Astrocyte of the hippocampus (primary cell): ENCODE results near the gene FAM210B.
A peak's percentile ranks its signal among the peaks of the same experiment; 100 is the strongest.
"Not testable (repeated sequence)": the region's sequence is repeated elsewhere in the genome, so short reads cannot be mapped to it uniquely, and the experiment has no call there.

Experiments used
- DNase-seq: peaks from one replicate; pipeline ENCODE4 v3.0.0; 2011; ENCODE audit warnings: low read depth, low spot score

Gene FAM210B, protein sequence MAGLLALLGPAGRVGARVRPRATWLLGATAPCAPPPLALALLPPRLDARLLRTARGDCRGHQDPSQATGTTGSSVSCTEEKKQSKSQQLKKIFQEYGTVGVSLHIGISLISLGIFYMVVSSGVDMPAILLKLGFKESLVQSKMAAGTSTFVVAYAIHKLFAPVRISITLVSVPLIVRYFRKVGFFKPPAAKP

DNA sequence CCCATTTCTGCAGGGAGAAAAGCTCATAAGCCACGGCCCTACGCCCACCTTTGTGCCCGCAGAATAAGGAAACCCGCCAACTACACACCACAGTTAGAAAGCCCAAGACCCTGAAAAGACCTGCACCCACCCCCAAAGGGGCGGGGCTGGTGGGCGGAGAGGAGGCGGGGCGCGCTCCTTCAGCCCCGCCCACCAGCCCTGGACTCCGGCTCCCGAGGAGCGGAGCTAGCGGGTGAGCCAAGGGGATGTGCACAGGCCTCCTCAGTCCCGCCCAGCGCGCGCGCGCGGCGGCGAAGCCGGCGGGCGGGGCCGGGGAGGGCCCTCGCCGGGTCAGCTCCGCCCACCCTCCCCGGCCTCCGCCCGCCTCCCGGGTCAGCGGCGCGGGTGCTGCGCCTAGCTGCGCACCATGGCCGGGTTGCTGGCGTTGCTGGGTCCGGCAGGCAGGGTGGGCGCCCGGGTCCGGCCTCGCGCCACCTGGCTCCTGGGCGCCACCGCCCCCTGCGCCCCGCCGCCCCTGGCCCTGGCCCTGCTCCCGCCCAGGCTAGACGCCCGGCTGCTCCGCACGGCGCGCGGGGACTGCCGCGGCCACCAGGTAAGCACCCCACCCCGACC, at the start of gene FAM210B:
Gene FAM210B, plus strand, starts transcription at position 375 of the 612 bp plus-strand sequence. Its CDS starts 32 bp downstream, at position 407.
- DNase-seq, result peak; percentile 97

DNA sequence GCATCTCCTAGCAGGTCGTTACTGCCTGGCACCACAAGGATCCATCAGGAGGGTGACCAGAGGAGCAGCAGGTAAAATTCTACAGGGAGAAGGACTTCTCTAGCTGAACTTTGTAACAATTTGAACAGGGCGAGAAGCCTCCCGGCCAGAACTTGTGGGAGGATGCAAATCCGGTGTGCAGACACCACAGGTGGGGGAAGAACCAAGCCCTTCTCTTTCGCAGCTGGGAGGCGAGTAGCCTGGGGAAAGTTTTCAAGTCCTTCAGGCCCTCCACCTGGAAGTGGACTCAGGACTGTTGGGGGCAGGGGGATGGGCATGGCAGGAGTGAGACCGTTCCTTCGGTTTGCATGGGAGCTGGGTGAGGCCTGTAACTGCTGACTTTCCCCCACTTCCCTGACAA, 42.7 kb upstream of the FAM210B start:
- DNase-seq, result no peak

DNA sequence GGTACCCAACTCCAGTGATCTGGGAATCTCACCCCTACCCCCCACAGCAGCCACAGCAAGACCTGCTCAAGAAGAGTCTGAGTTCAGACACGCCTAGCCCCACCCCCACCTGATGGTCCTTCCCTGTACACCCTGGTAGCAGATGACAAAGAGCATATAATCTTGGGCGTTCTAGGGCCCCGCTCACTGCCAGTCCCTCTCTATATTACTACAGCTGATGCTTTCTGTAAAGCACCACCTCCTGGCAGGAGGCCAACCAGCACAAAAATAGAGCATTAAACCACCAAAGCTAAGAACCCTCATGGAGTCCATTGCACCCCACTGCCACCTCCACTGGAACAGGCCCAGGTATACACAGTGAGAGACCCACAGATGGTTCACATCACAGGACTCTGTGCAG, 42.3 kb upstream of the FAM210B start:
- DNase-seq, result no peak

DNA sequence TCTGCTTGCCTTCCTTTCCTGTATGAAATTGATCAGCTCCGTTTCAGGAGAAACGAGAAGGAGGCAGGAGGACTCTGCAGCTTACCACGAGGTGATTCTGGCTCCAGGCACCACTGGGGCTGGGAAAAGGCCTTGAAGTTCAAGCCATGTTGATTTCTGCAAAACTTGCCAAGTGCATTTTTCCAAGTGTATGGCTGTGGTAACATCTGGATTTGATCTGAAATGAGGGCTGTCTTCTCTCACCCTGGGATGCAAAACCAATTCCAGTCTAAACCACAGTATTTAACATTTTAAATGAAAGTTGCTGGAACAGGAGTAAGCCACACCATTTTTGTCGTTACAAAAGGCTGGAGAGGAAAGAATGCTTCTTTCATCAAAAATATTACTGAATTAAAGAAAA, 36.1 kb upstream of the FAM210B start:
- DNase-seq, result no peak

DNA sequence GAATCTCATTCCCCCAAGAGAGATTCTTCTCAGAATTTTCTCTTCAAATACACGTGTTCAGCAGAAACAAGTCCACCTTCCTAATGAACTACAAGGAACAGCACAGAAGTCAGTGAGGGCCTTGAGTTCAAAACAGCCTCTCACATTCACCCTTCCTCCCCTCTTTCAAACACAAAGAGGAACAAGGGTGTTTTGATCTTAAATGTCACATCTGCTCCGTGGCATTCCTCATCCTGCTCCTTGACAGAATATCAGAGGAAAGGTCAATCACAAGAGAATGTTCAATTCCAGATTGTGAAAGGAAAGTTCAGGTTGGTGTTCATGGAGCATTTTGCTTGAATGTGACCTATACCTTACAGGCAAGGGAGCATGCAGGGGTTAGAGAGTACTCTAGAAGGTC, 35.6 kb upstream of the FAM210B start:
- no peak for DNase-seq

DNA sequence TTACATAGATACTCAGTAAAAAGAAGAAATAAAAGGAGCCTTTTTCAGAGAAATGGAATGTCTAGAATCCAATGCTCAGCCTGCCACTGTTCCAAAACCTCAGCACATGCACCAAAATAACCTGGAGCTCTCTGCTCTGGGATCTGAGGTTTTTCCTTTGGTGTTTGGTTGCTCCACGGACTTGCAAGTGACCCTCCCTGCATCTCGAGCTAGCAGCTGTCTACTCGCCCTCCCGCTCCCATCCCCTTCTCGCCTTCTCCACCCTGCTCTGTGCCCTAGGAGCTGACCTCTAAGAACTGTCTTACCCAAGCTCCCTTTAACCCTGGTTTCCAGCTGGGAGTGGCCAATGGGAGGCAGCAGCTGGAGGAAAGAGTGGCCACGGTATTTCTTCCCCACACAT, 35.1 kb upstream of the FAM210B start:
- DNase-seq, result no peak

DNA sequence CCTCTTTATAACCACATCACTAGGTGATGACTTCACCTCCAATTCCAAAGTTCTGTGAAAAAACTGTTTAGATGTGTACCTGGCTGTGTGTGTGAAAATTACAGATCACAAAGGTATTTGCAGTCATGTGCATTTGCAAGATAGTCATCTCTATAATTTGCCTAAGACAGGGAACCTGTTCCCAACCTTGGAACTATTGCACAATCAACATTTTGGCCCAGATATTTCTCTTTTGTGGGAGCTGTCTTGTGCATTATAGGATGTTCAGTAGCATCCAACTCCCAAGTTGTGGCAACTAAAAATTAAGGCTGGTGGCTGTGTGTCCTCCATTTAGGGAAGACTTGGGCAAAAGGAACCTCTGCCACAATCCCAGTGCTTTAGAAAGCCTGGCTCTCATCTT, 34.0 kb upstream of the FAM210B start:
- no peak for DNase-seq

DNA sequence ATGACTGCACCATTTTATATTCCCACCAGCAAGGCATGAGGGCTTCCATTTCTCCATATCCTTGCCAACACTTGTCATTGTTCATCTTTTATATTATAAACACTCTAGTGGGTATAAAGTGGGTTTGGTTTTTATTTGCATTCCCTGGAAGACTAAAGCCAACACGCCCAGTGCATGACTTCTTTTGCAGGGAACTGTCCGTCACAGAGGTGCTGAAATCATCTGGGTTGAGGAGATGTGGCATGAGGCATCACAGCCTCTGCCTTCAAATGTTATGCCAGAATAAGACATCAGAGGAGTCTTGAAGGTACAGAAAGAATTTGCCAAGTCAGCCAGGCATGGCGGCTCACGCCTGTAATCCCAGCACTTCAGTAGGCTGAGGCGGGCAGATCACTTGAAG, 29.9 kb upstream of the FAM210B start:
- peak; percentile 62 for DNase-seq

DNA sequence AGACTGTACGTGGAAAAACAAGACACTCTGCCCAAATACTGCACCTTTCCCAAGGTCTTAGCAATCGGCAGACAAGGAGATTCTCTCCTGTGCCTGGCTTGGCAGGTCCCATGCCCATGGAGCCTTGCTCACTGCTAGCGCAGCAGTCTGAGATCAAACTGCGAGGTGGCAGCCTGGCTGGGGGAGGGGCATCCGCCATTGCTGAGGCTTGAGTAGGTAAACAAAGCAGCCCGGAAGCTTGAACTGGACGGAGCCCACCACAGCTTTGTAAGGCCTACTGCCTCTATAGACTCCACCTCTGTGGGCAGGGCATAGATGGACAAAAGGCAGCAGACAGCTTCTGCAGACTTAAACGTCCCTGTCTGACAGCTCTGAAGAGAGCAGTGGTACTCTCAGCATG, 22.1 kb upstream of the FAM210B start:
- not testable (repeated sequence) for DNase-seq

DNA sequence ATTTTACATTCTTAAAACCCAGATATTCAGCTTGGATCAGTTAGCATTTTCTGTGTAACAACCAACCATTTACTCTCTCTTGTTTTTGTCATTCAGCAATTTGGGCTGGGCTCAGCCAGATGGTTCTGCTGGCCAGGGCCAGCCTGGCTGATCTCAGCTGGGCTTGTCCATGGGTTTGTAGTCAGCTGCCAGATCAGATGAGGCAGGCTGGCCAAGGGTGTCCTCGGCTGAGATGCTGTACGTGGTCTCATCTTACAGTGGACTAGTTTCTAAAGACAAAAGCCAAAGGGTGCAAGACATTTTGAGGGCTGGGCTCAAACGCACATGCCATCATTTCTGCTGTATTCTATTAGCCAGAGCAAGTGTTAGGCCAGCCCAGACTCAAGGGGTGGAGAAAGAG, 16.0 kb upstream of the FAM210B start:
- no peak for DNase-seq

DNA sequence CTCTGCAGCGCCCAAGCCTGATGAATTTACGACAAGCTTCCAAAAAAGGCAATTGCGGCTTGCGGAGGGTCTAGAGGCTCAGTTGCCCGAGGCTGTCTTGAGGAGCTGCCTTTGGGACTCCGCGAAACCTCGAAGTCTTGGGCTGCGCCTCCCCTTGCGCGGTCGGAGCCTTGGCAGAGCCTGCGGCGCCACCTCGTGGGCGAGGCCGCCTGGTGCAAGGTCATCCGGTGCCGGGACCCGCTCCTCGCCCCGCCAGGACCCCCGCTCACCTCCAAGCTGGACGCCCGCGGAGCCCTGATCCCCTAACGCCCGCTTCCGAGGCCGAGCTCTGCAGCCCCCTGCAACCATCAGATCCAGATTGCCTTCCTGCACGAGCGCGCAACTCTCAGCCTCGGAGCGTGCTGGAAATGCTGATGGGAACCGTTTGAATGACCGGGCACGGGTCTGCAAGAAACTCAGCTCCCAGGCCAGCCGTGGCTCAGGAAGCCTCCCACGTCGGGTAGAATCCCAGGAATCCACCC, 14.9 kb upstream of the FAM210B start:
- peak; percentile 71 for DNase-seq

DNA sequence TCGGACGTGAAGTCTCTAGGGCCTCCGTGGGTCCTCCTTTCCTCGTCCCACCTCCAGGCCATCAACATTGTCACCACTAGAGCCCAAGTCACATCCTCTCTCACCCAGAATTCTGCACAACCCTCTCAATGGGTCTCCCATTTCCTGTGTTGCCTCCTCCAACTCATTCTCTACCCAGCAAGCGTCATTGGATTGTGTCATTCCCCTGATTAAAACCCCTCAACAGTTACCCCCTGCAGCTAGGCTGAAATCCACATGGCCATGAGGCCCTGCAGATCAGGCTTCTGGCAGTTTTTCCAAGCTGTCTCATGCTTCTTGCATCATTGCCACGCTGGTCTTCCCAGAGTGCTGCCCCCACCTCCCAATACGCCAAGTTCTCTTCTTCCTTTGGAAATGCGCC, 12.9 kb upstream of the FAM210B start:
- DNase-seq, result no peak

DNA sequence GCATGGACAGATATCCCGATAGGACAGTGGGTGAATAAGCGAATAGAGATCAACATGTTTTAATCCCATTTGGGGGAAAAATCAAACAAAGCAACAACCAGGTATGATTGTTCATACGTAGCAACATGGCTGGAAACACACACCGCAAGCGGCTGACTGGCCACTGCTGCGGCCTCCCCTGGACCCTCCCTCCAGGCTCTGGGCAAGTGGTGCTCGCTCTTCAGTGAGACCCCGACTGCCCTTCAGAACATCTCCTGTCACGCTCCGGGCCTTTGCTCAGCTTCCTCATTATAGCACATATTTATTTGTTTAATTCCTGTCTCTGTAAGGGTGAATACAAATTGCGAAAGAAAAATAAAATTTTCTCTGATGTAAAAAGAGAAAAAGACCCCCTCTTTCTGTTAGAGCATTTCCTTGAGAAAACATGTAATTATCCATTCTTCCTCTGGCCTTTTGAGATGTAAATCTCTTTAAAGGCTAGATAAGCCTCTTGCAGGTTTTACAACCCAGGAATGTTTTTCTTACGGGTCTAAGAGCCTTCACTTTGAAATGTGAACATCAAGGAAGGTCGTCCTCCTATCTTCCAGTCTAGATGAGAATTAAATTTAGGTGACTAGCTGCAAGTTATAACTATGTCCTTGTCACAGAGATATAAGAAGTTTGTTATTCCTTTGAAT, 11.0 kb upstream of the FAM210B start:
- DNase-seq, result no peak

DNA sequence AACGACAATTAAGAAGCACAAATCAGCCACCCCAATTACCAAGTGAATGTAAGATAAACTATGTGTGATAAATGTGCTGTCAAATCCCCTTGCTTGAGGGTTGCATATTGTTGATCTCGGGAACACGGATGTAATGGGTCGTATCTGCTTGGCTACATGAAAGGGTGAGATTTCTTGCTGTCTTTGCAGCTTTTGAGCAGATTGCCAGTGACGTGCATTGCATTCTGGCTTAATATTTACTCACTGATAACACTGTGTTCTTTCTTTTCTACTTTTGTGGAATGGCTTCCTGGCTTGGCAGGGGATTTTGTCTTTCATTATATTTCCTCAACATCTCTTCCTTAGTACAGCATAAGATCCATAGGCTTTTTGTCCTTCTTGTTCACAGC, 10.5 kb upstream of the FAM210B start:
- peak; percentile 31 for DNase-seq

DNA sequence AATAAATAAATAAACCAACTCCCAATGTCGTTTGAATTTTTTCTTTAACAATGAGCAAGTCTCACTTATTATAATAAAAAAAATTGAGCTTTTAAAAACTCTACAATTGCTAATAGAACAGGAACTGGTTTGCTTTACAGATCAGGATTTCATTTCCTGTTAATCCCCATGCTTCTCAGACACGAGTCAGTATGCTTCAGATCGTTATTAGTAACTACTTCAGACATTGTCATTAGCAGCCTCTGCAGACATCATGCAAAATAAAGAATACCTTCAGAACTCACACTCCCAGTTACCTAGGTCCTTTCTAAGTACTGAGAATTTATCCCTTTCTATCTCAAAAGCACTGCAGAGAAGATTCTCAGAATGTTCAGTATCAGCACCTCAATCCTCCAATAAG, 10.0 kb upstream of the FAM210B start:
- no peak for DNase-seq

DNA sequence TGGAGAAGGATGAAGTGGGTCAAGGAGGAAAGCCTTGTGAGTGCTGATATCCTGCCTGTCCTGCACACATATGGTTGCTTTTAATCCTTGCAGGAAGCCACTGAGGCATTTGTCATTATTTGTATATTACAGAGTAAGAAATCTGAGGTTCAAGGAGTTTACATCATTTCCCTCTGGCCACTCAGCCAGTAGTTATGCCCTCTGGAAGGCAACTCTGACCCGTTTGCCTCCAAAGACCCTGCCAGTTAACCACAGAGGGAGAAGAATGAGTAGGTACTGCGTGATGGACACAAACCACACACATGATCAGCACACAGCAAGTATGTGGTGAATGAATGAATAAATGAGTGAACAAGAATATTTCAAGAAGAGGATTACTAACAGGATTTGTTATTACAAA, 7.9 kb upstream of the FAM210B start:
- DNase-seq, result no peak

DNA sequence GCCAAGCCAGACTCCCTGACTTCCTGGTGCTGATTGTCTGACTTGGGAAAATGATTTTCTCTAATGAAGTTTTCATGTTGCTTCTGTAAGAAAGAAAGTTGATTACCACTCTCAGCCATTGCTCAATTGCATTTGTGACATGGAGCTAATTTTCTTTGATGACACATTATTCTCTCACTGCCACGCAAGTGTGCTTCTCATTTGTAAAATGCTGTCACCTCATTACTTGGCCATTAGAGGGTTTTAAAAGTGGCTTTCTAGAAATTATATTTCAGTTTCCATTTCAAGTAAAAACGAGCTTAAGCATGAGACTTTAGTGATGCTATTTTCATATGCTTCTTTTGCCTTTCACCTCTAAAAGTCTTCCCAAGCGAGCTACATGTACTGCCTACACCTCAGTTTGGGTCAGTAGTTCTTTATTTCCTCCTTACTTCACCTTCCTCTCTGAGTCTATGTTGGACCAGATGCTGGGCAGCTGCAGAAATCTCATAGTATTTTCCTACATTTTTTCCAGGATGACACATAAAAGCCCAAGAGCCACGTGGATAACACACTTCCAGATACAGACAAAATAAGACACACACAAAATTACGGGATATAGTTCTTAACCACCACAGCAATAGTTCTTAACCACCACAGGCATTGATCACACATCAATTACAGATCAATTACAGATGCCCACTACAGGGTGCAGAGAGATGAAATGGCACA, 6.3 kb upstream of the FAM210B start:
- no peak for DNase-seq

DNA sequence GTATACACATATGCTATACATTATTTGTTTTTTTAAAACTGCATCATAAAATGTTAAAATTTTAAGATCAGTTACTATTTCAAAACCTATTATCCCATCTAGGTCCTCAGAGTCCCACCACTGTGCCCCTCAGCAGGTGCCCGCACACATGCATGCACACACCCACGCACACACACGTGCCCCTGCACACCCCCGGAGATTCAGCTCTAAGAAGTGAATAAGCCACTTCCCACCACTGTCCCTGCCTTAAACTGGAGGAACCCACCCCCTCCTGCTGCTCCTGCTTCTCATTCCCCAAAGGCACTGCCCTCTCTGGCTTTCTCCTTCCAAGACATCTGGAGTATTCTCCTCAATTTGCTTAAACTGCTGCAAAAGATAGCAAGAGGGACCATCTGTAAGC, 5.4 kb upstream of the FAM210B start:
- DNase-seq, result no peak

DNA sequence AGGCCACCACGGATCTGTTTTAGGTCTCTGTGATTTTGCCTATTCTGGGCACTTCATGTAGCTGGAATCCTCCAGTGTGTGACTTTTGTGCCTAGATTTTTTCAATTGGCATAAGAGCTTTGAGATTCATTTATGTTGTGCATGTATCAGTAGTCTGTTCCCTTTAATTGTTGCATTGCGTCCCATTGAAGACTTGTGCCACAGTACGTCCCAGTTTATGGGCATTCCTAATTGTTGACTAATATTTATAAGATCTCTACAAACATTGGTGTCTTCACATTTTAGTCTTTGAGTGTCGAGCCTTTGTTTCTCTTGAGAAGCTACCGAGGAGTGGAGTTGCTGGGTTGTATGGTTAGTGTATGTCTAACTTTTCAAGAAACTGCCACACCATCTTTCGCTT, 704 bp upstream of the FAM210B start:
- DNase-seq, result no peak

DNA sequence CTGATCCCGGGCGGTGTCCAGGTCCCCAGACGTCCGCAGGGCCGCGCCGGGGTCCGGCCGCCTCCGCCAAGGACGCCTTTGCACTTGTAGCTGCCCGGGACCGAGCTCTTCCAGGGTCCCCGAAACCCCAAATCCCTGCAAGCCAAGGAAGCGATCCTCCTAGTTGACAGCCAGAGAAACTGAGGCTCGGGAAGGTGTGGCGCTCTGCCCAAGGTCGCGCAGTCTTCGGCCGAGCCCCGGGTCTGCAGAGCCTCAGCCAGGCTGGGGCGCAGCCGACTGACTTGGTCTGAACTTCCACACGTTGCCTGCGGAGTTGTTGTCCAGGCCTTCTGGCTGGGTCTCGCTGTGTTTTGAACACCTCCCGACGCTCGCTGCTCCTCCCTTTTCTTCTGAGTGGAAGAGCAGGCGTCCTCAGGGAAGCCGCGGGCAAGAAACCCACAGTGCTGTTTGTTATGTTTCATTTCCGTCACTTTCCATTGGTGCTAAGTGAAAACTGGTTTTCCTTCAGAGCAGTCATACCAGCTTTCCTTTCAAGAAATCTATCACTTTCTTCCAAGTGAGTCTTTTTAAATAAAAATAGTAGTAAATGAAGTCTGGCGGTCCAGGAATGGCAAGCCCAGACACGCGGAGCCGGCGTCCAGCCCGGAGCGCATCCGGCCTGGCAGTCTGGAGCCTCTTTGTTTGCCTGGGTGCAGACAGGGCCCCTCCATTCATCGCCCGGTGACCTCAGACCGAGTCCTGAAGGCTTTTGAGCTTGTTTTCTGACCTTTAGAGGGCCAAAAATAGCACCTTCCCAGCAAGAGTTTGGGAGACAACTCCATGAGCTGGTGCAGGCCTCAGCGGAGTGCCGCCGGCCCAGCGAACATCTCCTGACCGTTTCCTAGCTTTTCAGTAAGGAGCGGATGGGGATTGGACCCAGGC, 698 bp downstream of the FAM210B start:
- peak; percentile 84 for DNase-seq

DNA sequence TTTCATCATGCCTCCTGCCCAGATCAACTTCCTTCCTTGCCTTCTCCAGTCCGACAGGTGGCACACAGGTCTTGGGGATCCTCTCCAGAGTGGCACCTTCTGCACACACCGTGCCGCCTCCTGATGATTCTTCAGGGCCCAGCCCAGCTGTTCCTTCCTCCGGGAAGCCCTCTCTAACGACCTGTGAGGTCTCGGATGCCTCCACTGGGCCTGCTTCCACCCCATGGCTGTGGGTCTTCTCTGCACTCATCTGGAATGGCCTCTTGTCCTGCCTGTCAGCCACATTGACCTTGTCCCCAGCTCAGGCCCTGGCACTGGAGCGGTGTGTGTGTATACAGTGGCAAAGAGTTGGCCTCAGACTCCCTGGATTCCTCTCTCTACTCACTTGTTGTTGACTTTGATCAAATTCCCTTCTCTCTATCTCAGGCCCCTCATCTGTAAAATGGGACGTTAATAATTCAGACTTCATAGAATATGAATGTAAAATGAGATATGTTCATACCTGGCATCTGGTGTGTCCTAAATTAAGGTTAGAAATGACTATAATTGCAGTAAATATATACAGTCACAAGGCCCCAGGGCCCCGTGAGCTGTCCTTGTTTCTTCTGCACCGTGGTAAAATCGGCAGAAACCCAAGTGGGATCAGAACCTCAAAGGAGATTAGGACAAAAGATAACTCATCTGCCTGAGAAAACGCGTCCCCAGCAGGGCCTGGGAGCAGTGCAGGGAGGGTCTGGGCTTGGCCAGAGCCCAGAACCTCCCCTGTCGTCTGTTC, 1.5 kb downstream of the FAM210B start:
- no peak for DNase-seq
